ENCODE data around the gene ABHD12B.

GRCh38 chr14:50846226-50846880 is 25.5 kb upstream of the ABHD12B start:
- TF ChIP-seq, protein P1, sequence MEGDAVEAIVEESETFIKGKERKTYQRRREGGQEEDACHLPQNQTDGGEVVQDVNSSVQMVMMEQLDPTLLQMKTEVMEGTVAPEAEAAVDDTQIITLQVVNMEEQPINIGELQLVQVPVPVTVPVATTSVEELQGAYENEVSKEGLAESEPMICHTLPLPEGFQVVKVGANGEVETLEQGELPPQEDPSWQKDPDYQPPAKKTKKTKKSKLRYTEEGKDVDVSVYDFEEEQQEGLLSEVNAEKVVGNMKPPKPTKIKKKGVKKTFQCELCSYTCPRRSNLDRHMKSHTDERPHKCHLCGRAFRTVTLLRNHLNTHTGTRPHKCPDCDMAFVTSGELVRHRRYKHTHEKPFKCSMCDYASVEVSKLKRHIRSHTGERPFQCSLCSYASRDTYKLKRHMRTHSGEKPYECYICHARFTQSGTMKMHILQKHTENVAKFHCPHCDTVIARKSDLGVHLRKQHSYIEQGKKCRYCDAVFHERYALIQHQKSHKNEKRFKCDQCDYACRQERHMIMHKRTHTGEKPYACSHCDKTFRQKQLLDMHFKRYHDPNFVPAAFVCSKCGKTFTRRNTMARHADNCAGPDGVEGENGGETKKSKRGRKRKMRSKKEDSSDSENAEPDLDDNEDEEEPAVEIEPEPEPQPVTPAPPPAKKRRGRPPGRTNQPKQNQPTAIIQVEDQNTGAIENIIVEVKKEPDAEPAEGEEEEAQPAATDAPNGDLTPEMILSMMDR (IDR thresholded peaks at IDR 0.05): no peak
- TF ChIP-seq POLR2AphosphoS5 (IDR thresholded peaks at IDR 0.05; ENCODE audit: low read depth, low read length) (no peak), TCF7L2 (IDR thresholded peaks at IDR 0.05; ENCODE audit: low read depth, low read length) (no peak), SIN3A (IDR thresholded peaks at IDR 0.05; ENCODE audit: borderline replicate concordance, insufficient read depth, low read depth, low read length) (no peak)
- TF ChIP-seq, protein P2, sequence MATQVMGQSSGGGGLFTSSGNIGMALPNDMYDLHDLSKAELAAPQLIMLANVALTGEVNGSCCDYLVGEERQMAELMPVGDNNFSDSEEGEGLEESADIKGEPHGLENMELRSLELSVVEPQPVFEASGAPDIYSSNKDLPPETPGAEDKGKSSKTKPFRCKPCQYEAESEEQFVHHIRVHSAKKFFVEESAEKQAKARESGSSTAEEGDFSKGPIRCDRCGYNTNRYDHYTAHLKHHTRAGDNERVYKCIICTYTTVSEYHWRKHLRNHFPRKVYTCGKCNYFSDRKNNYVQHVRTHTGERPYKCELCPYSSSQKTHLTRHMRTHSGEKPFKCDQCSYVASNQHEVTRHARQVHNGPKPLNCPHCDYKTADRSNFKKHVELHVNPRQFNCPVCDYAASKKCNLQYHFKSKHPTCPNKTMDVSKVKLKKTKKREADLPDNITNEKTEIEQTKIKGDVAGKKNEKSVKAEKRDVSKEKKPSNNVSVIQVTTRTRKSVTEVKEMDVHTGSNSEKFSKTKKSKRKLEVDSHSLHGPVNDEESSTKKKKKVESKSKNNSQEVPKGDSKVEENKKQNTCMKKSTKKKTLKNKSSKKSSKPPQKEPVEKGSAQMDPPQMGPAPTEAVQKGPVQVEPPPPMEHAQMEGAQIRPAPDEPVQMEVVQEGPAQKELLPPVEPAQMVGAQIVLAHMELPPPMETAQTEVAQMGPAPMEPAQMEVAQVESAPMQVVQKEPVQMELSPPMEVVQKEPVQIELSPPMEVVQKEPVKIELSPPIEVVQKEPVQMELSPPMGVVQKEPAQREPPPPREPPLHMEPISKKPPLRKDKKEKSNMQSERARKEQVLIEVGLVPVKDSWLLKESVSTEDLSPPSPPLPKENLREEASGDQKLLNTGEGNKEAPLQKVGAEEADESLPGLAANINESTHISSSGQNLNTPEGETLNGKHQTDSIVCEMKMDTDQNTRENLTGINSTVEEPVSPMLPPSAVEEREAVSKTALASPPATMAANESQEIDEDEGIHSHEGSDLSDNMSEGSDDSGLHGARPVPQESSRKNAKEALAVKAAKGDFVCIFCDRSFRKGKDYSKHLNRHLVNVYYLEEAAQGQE (IDR thresholded peaks at IDR 0.05; ENCODE audit: insufficient read depth in 1 of 2, low read depth in 2 of 2, low read length in 1 of 2): no peak

All from Panc1 (cell line).